Hepatocyte (in vitro differentiated cells): ENCODE data around the gene PDX1. TPM values are rescaled to one million over a fixed set of nuclear protein-coding genes. Genes with fewer than 3 reads are reported as not detected.

ENCODE experiments used
- DNase-seq: peaks from one replicate; pipeline ENCODE4 v3.0.0-alpha.2; 2016; ENCODE audit warnings: low spot score
- H2AFZ ChIP-seq: fragments of 200-600 bp; sonication (generic); 2 replicates; pipeline ENCODE4 v1.6.0; 2016; ENCODE audit warnings: antibody characterized with exemption, mild to moderate bottlenecking
- H3K27ac ChIP-seq: fragments of 200-600 bp; sonication (generic); 2 replicates; pipeline ENCODE4 v1.5.1; 2016; ENCODE audit warnings: mild to moderate bottlenecking
- H3K27me3 ChIP-seq: fragments of 200-600 bp; sonication (generic); 2 replicates; pipeline ENCODE4 v1.6.1; 2016
- H3K36me3 ChIP-seq: fragments of 200-600 bp; sonication (generic); replicated peaks from 2 replicates; pipeline ENCODE4 v1.5.1; 2016; ENCODE audit warnings: low read depth; ENCODE audit not compliant: insufficient read depth
- H3K4me1 ChIP-seq: fragments of 200-600 bp; sonication (generic); 2 replicates; pipeline ENCODE4 v1.5.1; 2016; ENCODE audit warnings: mild to moderate bottlenecking, moderate library complexity; ENCODE audit not compliant: insufficient read depth
- H3K4me2 ChIP-seq: fragments of 200-600 bp; sonication (generic); 2 replicates; pipeline ENCODE4 v1.6.0; 2016
- H3K4me3 ChIP-seq: fragments of 200-600 bp; sonication (generic); 2 replicates; pipeline ENCODE4 v1.5.1; 2016; ENCODE audit warnings: mild to moderate bottlenecking
- H3K79me2 ChIP-seq: fragments of 200-600 bp; sonication (generic); 2 replicates; pipeline ENCODE4 v1.6.0; 2017; ENCODE audit warnings: mild to moderate bottlenecking
- H3K9me2 ChIP-seq: fragments of 200-600 bp; sonication (generic); replicated peaks from 2 replicates; pipeline ENCODE4 v1.6.0; 2017; ENCODE audit warnings: mild to moderate bottlenecking; ENCODE audit not compliant: insufficient read depth
- H3K9me3 ChIP-seq: fragments of 200-600 bp; sonication (generic); 2 replicates; pipeline ENCODE4 v1.5.1; 2016; ENCODE audit warnings: low read depth, mild to moderate bottlenecking
- H4K20me1 ChIP-seq: fragments of 200-600 bp; sonication (generic); 2 replicates; pipeline ENCODE4 v1.6.0; 2016; ENCODE audit warnings: mild to moderate bottlenecking; ENCODE audit not compliant: insufficient read depth, poor library complexity, severe bottlenecking
- CTCF ChIP-seq: fragments of 200-600 bp; sonication (generic); IDR thresholded peaks from 2 replicates; pipeline ENCODE4 v1.5.1; 2016; ENCODE audit warnings: antibody characterized with exemption, mild to moderate bottlenecking; ENCODE audit not compliant: poor library complexity
- EZH2 ChIP-seq: fragments of 200-600 bp; sonication (generic); IDR thresholded peaks from 2 replicates; pipeline ENCODE4 v1.6.1; 2016; ENCODE audit warnings: antibody characterized with exemption, mild to moderate bottlenecking, borderline replicate concordance
- EZH2phosphoT487 ChIP-seq: fragments of 200-600 bp; sonication (generic); IDR thresholded peaks from one replicate; pipeline ENCODE4 v1.6.1; 2018; ENCODE audit warnings: antibody characterized with exemption, mild to moderate bottlenecking, low read depth, moderate library complexity; ENCODE audit not compliant: unreplicated experiment, severe bottlenecking
- WGBS: methylation state at CpG from one replicate; pipeline ENCODE4 v1.1.6; 2016; ENCODE audit warnings: low lambda C conversion rate; ENCODE audit errors: missing lambda C conversion rate; 5-methylcytosine and 5-hydroxymethylcytosine counted together
- polyA plus RNA-seq: library from polyadenylated mRNA; unstranded; fragments of >200 nt; fragmentation: Nextera tagmentation; extraction: Ambion mirVana; gene quantifications from 2 replicates; pipeline ENCODE4 v1.2.1, GENCODE V29; 2016
- total RNA-seq: library from RNA; depleted of rRNA; stranded (reverse); fragments of >200 nt; gene quantifications from 2 replicates; pipeline ENCODE4 v1.2.3, GENCODE V29; 2014

PDX1 gene
- total and polyA plus RNA-seq, 2 experiments from 2014 or later, result 1.3 to 1.8 TPM

GRCh38 chr13:27953676-27954405 lies 34.0 kb downstream of the PDX1 start:
- Histone ChIP-seq H3K27ac (peak overlapping the region; percentile 96), H4K20me1 (no peaks in the 10 kb centered on the region), H3K9me3 (no peaks in the 10 kb centered on the region), H3K4me3 (peak overlapping the region; percentile 60), H2AFZ (peak overlapping the region; percentile 94), H3K4me1 (peaks cover 7% of the 10 kb centered on the region), H3K27me3 (peaks cover 12% of the 10 kb centered on the region), H3K9me2 (no peaks in the 10 kb centered on the region), H3K36me3 (no peaks in the 10 kb centered on the region), H3K4me2 (peak overlapping the region; percentile 92), H3K79me2 (no peaks in the 10 kb centered on the region)
- WGBS, result 3% methylated on average over 41 of the region's 71 CpGs
- peak; percentile 93 for DNase-seq
- TF ChIP-seq EZH2phosphoT487 (no peak), EZH2 (peak; percentile 35), CTCF (peak; percentile 84)

- Histone ChIP-seq H3K4me1 (peaks cover 7% of the 10 kb centered on the region), H3K36me3 (no peaks in the 10 kb centered on the region), H2AFZ (peak overlapping the region; percentile 94), H3K27ac (peak overlapping the region; percentile 96), H3K4me2 (peak overlapping the region; percentile 92), H3K79me2 (no peaks in the 10 kb centered on the region), H3K9me3 (no peaks in the 10 kb centered on the region), H3K9me2 (no peaks in the 10 kb centered on the region), H3K4me3 (peak overlapping the region; percentile 60), H3K27me3 (peaks cover 14% of the 10 kb centered on the region), H4K20me1 (no peaks in the 10 kb centered on the region)
- no peak for TF ChIP-seq CTCF
- TF ChIP-seq EZH2, result peak; percentile 7
- 2% methylated on average over 53 of the region's 56 CpGs for WGBS
- DNase-seq, result peak; percentile 76
These were observed 34.6 kb downstream of the PDX1 start for GRCh38 chr13:27954406-27954851.

- WGBS, result 84% methylated on average over 11 of the region's 11 CpGs
- Histone ChIP-seq H4K20me1 (no peaks in the 10 kb centered on the region), H3K36me3 (no peaks in the 10 kb centered on the region), H3K27me3 (peaks cover 16% of the 10 kb centered on the region), H3K4me2 (peak overlapping the region; percentile 92), H3K79me2 (no peaks in the 10 kb centered on the region), H2AFZ (peak overlapping the region; percentile 94), H3K4me3 (no peak overlapping the region), H3K9me3 (no peaks in the 10 kb centered on the region), H3K9me2 (no peaks in the 10 kb centered on the region), H3K4me1 (peaks cover 13% of the 10 kb centered on the region), H3K27ac (peak overlapping the region; percentile 96)
- no peak for TF ChIP-seq EZH2phosphoT487
- no peak for TF ChIP-seq CTCF
- TF ChIP-seq EZH2, result no peak
- no peak for DNase-seq
These were observed 35.3 kb downstream of the PDX1 start for GRCh38 chr13:27955014-27955591.
